ENCODE data around the gene SH3GLB2.

DNA sequence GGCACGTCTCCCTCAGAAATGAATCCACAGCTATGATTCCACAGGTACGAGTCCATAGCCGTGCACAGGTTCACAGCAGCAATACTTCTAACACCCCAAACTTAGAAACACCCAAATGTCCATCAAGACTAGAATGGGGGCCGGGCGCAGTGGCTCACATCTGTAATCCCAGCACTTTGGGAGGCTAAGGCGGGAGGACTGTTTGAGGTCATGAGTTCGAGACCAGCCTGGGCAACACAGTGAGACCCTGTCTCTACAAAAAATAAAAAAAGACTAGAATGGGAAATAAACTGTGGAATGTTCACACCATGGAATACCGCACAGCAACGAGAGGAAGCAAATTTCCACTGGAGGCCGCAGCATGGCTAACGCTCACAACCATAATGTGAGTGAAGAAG, 48.5 kb upstream of the SH3GLB2 start:
- TF ChIP-seq, protein P1, sequence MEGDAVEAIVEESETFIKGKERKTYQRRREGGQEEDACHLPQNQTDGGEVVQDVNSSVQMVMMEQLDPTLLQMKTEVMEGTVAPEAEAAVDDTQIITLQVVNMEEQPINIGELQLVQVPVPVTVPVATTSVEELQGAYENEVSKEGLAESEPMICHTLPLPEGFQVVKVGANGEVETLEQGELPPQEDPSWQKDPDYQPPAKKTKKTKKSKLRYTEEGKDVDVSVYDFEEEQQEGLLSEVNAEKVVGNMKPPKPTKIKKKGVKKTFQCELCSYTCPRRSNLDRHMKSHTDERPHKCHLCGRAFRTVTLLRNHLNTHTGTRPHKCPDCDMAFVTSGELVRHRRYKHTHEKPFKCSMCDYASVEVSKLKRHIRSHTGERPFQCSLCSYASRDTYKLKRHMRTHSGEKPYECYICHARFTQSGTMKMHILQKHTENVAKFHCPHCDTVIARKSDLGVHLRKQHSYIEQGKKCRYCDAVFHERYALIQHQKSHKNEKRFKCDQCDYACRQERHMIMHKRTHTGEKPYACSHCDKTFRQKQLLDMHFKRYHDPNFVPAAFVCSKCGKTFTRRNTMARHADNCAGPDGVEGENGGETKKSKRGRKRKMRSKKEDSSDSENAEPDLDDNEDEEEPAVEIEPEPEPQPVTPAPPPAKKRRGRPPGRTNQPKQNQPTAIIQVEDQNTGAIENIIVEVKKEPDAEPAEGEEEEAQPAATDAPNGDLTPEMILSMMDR (IDR thresholded peaks at IDR 0.05): no peak
- no peak for TF ChIP-seq POLR2A (IDR thresholded peaks at IDR 0.05)

All from testis (tissue), 2 donors.